ENCODE measurements around the gene FTH1.
"Not testable (repeated sequence)": the region's sequence is repeated elsewhere in the genome, so short reads cannot be mapped to it uniquely, and the experiment has no call there.

- not testable (repeated sequence) for TF ChIP-seq POLR2A, CTCF, POLR2AphosphoS5, EP300 (IDR thresholded peaks at IDR 0.05)
Observed at GRCh38 chr11:61953632-61954031, 13.8 kb downstream of the FTH1 start.
